Testis (tissue), 2 donors: ENCODE data around the gene OR4S2.

Experiments used
- POLR2A ChIP-seq: fragments of 450-650 bp; IDR thresholded peaks from one replicate; pipeline ENCODE4 v1.6.1; 2017; ENCODE audit warnings: antibody characterized with exemption, mild to moderate bottlenecking, moderate library complexity
- TF ChIP-seq, protein P1 (sequence below), 3 experiments: fragments of 450-650 bp in 2 of 3; fragments of 200-600 bp in 1 of 3; sonication (generic) in 1 of 3; IDR thresholded peaks; one replicate each; pipeline ENCODE4 v1.5.1; 2016 to 2019; ENCODE audit warnings: antibody characterized with exemption in 3 of 3, mild to moderate bottlenecking in 2 of 3, moderate library complexity in 1 of 3

DNA sequence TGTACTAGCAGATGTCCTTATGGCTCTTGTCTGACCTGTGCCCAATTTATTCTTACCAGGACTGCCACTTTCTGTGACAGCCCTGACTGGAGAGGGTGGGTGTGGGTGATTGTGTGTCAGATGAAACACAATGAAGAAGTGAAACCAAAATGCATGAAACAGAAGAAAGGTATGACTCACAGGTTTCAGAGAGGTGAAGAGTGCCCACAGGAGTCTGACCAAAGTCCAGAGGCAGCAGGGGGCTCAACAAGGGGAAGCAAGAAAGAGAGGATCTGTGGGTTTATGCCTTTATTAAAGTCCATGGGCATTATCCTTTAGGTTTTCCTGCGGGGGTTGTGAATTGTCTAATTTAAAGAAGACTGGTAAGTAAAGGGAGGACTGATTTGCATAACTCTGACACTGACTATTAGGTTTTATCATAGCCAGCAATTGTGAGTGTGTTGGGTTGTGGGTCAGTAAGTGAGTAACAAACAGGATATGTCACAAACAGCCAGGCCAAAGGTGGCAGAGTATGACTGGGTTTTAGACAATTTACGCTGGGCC is 10.0 kb downstream of the OR4S2 start:
- TF ChIP-seq, protein P1, sequence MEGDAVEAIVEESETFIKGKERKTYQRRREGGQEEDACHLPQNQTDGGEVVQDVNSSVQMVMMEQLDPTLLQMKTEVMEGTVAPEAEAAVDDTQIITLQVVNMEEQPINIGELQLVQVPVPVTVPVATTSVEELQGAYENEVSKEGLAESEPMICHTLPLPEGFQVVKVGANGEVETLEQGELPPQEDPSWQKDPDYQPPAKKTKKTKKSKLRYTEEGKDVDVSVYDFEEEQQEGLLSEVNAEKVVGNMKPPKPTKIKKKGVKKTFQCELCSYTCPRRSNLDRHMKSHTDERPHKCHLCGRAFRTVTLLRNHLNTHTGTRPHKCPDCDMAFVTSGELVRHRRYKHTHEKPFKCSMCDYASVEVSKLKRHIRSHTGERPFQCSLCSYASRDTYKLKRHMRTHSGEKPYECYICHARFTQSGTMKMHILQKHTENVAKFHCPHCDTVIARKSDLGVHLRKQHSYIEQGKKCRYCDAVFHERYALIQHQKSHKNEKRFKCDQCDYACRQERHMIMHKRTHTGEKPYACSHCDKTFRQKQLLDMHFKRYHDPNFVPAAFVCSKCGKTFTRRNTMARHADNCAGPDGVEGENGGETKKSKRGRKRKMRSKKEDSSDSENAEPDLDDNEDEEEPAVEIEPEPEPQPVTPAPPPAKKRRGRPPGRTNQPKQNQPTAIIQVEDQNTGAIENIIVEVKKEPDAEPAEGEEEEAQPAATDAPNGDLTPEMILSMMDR (IDR thresholded peaks at IDR 0.05) = no peak
- TF ChIP-seq POLR2A = no peak
